ENCODE results near the gene ZDHHC3. TPM values are rescaled to one million over a fixed set of nuclear protein-coding genes. Genes with fewer than 3 reads are reported as not detected.

Gene ZDHHC3
- total RNA-seq, 1 donor from 2014 or later = 69.4 TPM

- DNase-seq = no peak
These were observed 85.1 kb downstream of the ZDHHC3 start for GRCh38 chr3:44890852-44891251.

- DNase-seq = no peak
These were observed 85.7 kb downstream of the ZDHHC3 start for GRCh38 chr3:44890258-44890657.

GRCh38 chr3:44887101-44887500, 88.9 kb downstream of the ZDHHC3 start:
- DNase-seq = no peak

GRCh38 chr3:44886561-44886960, 89.4 kb downstream of the ZDHHC3 start:
- DNase-seq = no peak

GRCh38 chr3:44885618-44886017, 90.4 kb downstream of the ZDHHC3 start:
- peak; percentile 97 for DNase-seq

- DNase-seq = peak; percentile 95
These were observed 92.0 kb downstream of the ZDHHC3 start for GRCh38 chr3:44883999-44884431.

GRCh38 chr3:44883213-44883955, 92.6 kb downstream of the ZDHHC3 start:
- peak; percentile 20 for DNase-seq

GRCh38 chr3:44880284-44880683, 95.7 kb downstream of the ZDHHC3 start:
- no peak for DNase-seq

GRCh38 chr3:44877333-44877732, 98.6 kb downstream of the ZDHHC3 start:
- no peak for DNase-seq

GRCh38 chr3:44875596-44875995, 100.4 kb downstream of the ZDHHC3 start:
- DNase-seq = no peak

Other genes with a start within 250 kb of the ZDHHC3 start
- 4.2 and 5.4 TPM in 2 replicates for gene ZNF501, start 246.5 kb downstream of the ZDHHC3 start, total RNA-seq
- gene KIAA1143, start 214.6 kb downstream of the ZDHHC3 start, total RNA-seq = 23.0 and 23.9 TPM in 2 replicates
- 7.5 and 21.2 TPM in 2 replicates for gene KIF15, start 214.4 kb downstream of the ZDHHC3 start, total RNA-seq
- 9.2 and 14.3 TPM in 2 replicates for gene TMEM42, start 114.3 kb downstream of the ZDHHC3 start, total RNA-seq
- 0.14 TPM in 1 of 2 replicates, not detected in the other for gene TGM4, start 101.6 kb downstream of the ZDHHC3 start, total RNA-seq
- gene EXOSC7, start 70 bp upstream of the ZDHHC3 start, total RNA-seq = 39.1 and 50.4 TPM in 2 replicates
- 0.88 and 6.3 TPM in 2 replicates for gene CLEC3B, start 50.1 kb upstream of the ZDHHC3 start, total RNA-seq
- 0.09 and 0.17 TPM in 2 replicates for gene CDCP1, start 170.2 kb upstream of the ZDHHC3 start, total RNA-seq